Measurements from ENCODE around the gene NDUFA12.
A peak's percentile ranks its signal among the peaks of the same experiment; 100 is the strongest.
"Not testable (repeated sequence)": the region's sequence is repeated elsewhere in the genome, so short reads cannot be mapped to it uniquely, and the experiment has no call there.

NDUFA12 gene

DNA sequence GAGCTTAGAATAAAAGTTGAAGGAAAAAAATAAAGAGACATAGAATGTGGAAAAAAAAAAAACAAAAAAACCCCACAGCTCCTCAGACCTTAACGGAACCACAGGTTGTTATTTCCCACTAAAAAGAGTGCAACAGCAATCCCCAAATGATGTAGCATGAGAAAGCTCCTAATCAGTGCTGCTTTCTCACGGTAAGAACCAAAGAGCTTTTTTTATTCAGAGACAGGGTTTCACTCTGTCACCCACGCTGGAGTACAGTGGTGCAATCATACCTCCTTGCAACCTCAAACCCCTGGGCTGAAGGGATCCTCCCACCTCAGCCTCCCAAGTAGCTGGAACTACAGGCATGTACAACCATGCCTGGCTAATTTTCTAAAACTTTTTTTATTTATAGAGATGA, 13.3 kb downstream of the NDUFA12 start:
- H3K9me3 Mint-ChIP-seq: no peaks in the 10 kb centered on the region
- H3K27ac Mint-ChIP-seq: peak overlapping the region in 1 of 2 donors; percentile 91
- ATAC-seq: peak; percentile 56
- H3K4me1 Mint-ChIP-seq: peaks cover 38% of the 10 kb centered on the region
- DNase-seq: no peak
- H3K4me3 Mint-ChIP-seq: peak overlapping the region in 1 of 2 donors; percentile 8
- no peaks in the 10 kb centered on the region for H3K27me3 Mint-ChIP-seq

DNA sequence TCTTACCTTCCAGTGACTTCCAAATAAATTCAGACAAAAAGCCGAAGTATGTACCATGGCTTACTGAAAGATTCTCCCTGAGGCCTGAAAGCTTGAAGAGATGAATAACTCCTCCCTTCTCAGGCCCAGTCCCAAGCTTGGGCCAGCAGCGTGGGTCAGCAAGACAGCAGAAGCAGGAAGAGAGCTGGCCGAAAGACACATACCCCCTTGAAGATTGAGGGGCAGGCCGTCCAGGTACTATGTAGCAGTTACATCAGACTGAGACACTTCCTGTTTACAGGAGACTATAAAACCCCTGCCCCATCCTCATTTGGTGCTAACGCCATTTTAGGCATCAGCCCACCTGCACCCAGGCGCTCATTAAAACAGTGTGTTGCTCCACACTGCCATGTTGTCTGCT, 15.0 kb downstream of the NDUFA12 start:
- Mint-ChIP-seq H3K4me3 (peak overlapping the region in 1 of 2 donors; percentile 28), H3K27ac (peak overlapping the region in 1 of 2 donors; percentile 77), H3K9me3 (no peaks in the 10 kb centered on the region), H3K4me1 (peaks cover 44% of the 10 kb centered on the region), H3K27me3 (no peaks in the 10 kb centered on the region)
- ATAC-seq (peak; percentile 33), DNase-seq (peak; percentile 15 to 19)

GRCh38 chr12:94987801-94988200, 15.7 kb downstream of the NDUFA12 start:
- peak overlapping the region; percentile 20 to 30 for H3K4me3 Mint-ChIP-seq
- no peaks in the 10 kb centered on the region for H3K27me3 Mint-ChIP-seq

DNA sequence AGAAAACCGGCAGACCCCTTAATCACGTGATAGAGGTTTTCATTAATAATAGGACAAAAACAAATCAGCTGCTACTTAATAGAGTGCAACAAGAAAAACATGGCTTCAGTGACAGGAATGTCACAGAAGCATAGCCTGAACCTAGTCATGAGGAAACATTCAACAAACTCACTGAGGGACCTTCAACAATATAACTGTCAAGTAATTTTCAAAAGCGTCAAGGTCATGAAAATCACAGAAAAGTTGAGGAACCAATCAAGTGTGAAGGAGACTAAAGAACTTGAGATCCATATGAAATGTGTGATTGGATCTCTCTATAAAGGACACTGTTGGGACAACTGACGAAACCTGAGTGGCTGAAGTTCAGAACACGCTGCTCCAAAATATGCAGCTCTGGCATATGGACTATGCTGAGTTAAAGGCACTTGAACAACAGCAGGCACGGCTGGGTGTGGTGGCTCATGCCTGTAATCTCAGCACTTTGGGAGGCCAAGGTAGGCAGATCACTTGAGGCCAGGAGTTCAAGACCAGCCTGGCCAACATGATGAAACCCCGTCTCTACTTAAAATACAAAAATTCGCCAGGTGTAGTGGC, 16.3 kb downstream of the NDUFA12 start:
- Mint-ChIP-seq H3K27me3 (no peaks in the 10 kb centered on the region), H3K4me1 (peaks cover 44% of the 10 kb centered on the region), H3K9me3 (no peaks in the 10 kb centered on the region), H3K4me3 (peak overlapping the region; percentile 12 to 20), H3K27ac (peak overlapping the region in 1 of 2 donors; percentile 15)
- ATAC-seq: peak; percentile 14
- DNase-seq: no peak

More at GRCh38 chr12:94987801-94988200, 15.7 kb downstream of the NDUFA12 start:
- H3K9me3 Mint-ChIP-seq: no peaks in the 10 kb centered on the region
- H3K4me1 Mint-ChIP-seq: peaks cover 44% of the 10 kb centered on the region
- DNase-seq (no peak), ATAC-seq (peak; percentile 54)
- peak overlapping the region in 1 of 2 donors; percentile 66 for H3K27ac Mint-ChIP-seq

DNA sequence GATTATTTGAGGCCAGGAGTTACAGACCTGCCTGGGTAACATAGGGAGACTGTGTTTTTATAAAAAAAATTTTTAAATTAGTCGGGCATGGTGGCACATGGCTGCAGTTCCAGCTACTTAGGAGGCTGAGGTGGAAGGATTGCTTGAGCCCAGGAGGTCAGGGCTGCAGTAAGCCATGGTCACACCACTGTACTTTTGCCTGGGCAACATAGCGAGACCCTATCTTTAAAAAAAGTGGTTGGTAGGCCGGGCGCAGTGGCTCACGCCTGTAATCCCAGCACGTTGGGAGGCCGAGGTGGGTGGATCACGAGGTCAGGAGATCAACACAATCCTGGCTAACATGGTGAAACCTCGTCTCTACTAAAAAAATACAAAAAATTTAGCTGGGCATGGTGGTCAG, 18.4 kb downstream of the NDUFA12 start:
- H3K27ac Mint-ChIP-seq: peak overlapping the region in 1 of 2 donors; percentile 47

GRCh38 chr12:94983321-94983720, 20.2 kb downstream of the NDUFA12 start:
- Mint-ChIP-seq H3K9me3 (no peaks in the 10 kb centered on the region), H3K27ac (no peak overlapping the region), H3K27me3 (no peaks in the 10 kb centered on the region), H3K4me3 (no peak overlapping the region), H3K4me1 (peaks cover 32% of the 10 kb centered on the region)
- DNase-seq (no peak), ATAC-seq (no peak)

More for the DNA sequence above, 18.4 kb downstream of the NDUFA12 start:
- DNase-seq, H3K4me3 Mint-ChIP-seq, H3K27me3 Mint-ChIP-seq, H3K9me3 Mint-ChIP-seq, ATAC-seq: not testable (repeated sequence)
- peaks cover 47% of the 10 kb centered on the region for H3K4me1 Mint-ChIP-seq

- Mint-ChIP-seq H3K27me3 (no peaks in the 10 kb centered on the region), H3K4me1 (peaks cover 24% of the 10 kb centered on the region), H3K4me3 (no peak overlapping the region), H3K9me3 (no peaks in the 10 kb centered on the region), H3K27ac (peak overlapping the region; percentile 43 to 53)
- DNase-seq: no peak
- ATAC-seq: no peak
These were observed 21.0 kb downstream of the NDUFA12 start for GRCh38 chr12:94982456-94982855.

DNA sequence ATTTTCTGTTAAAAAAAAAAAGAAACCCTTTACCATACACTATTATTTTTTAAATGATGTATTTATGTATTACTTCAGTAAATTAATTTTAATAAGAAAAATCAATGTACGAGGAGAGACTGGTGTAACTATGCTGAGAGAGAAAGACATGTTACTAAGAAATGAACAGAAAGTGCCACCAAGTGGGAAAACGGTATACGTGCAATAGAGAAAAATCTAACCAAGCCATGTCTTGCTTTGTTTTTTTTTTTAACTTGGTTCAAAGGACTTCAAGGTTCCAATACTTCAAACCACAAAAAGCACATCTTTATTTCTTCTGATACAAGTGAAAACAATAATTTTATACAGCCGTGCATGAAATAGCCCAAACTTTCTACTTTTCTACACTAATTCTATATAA, 22.9 kb downstream of the NDUFA12 start:
- no peaks in the 10 kb centered on the region for H3K9me3 Mint-ChIP-seq
- no peak overlapping the region for H3K27ac Mint-ChIP-seq
- H3K4me3 Mint-ChIP-seq: no peak overlapping the region
- no peaks in the 10 kb centered on the region for H3K27me3 Mint-ChIP-seq
- DNase-seq (no peak), ATAC-seq (no peak)
- peaks cover 16% of the 10 kb centered on the region for H3K4me1 Mint-ChIP-seq

DNA sequence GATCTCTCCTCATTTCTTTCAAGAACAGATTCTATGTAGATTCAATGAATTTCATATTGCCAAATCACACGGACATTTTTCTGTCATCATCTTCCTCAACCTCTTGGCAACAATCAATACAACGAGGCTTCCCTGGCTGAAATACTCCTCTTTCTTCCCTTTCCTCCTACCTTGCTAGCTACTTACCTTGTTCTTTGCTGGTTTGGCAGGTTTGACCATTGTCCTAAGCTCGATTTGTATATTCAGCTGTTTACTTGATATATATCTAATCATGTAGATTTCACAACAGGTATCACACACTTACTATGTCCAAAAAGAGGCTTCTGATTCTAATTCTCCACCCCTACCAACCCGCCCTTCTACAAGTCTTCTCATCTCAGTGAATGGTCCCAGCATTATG, 23.6 kb downstream of the NDUFA12 start:
- no peaks in the 10 kb centered on the region for H3K9me3 Mint-ChIP-seq
- no peak overlapping the region for H3K27ac Mint-ChIP-seq
- no peak overlapping the region for H3K4me3 Mint-ChIP-seq
- ATAC-seq (no peak), DNase-seq (no peak)
- H3K4me1 Mint-ChIP-seq: peaks cover 16% of the 10 kb centered on the region
- H3K27me3 Mint-ChIP-seq: no peaks in the 10 kb centered on the region

- H3K4me3 Mint-ChIP-seq: no peak overlapping the region
- no peak for ATAC-seq
- peaks cover 11% of the 10 kb centered on the region for H3K4me1 Mint-ChIP-seq
- H3K27ac Mint-ChIP-seq: no peak overlapping the region
- H3K27me3 Mint-ChIP-seq: no peaks in the 10 kb centered on the region
- H3K9me3 Mint-ChIP-seq: no peaks in the 10 kb centered on the region
- no peak for DNase-seq
These were observed 25.6 kb downstream of the NDUFA12 start for GRCh38 chr12:94977766-94978468.

DNA sequence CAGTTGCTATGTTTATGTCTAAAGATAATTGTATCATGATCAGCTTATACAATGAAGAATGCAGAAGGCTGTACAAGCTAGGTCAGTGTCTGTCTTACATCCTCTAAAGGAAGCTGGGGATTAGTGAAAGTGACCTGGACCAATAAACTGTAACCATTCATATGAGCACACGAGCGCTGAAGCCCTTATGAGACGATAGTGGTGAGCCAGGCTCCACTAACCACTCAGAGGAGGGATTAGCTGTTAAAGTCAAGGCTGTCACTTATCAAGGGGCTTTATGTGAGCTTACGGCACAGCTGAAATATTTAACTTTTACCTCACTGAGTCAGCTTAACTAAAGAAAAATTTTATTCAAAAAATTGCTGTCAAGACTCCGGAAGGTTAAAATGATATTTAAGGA, 30.3 kb downstream of the NDUFA12 start:
- Mint-ChIP-seq H3K4me3 (no peak overlapping the region), H3K27me3 (no peaks in the 10 kb centered on the region), H3K9me3 (no peaks in the 10 kb centered on the region), H3K4me1 (peaks cover 6% of the 10 kb centered on the region), H3K27ac (no peak overlapping the region)
- DNase-seq: no peak
- ATAC-seq: no peak

- Mint-ChIP-seq H3K4me1 (peaks cover 6% of the 10 kb centered on the region), H3K9me3 (no peaks in the 10 kb centered on the region), H3K27me3 (no peaks in the 10 kb centered on the region), H3K4me3 (no peak overlapping the region), H3K27ac (peak overlapping the region in 1 of 2 donors; percentile 55)
- ATAC-seq (no peak), DNase-seq (no peak)
These were observed 30.7 kb downstream of the NDUFA12 start for GRCh38 chr12:94972795-94973194.

DNA sequence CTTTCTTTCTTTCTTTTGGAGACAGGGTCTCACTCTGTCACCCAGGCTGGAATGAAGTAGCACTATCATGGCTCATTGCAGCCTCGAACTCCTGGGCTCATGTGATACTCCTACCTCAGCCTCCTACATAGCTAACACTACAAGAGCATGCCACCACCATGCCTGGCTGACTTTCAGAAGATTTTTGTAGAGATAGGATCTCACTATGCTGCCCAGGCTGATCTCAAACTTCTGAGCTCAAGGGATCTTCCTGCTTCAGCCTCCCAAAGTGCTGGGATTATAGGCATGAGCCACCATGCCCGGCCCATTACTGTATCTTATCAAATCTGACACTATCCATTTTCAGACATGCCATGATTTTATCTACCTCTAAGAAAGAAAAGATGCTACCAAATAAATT, 31.6 kb downstream of the NDUFA12 start:
- peaks cover 6% of the 10 kb centered on the region for H3K4me1 Mint-ChIP-seq
- H3K27ac Mint-ChIP-seq: no peak overlapping the region
- no peaks in the 10 kb centered on the region for H3K9me3 Mint-ChIP-seq
- no peak overlapping the region for H3K4me3 Mint-ChIP-seq
- no peak for DNase-seq
- no peaks in the 10 kb centered on the region for H3K27me3 Mint-ChIP-seq
- ATAC-seq: no peak

DNA sequence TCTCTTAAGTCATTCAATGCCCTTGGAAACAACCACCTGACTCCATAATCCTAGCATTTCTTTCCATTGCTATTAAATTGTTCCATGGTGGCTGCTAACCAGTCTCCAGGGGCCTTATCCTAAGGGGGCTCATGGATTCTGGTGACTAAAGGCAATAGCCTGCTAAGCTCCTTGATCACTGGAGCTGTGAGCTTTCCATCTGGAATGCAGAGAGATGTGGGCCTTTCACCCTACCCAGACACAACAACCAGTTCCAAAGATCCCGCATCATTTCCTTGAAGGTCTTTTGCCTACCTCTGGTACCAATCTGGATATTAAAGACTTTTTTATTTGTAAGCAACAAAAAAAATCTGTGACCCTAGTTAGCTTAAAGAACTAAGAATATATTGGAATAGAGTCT, 32.9 kb downstream of the NDUFA12 start:
- Mint-ChIP-seq H3K9me3 (no peaks in the 10 kb centered on the region), H3K4me3 (no peak overlapping the region), H3K4me1 (peaks cover 6% of the 10 kb centered on the region), H3K27ac (no peak overlapping the region), H3K27me3 (no peaks in the 10 kb centered on the region)
- ATAC-seq: no peak
- DNase-seq: no peak

DNA sequence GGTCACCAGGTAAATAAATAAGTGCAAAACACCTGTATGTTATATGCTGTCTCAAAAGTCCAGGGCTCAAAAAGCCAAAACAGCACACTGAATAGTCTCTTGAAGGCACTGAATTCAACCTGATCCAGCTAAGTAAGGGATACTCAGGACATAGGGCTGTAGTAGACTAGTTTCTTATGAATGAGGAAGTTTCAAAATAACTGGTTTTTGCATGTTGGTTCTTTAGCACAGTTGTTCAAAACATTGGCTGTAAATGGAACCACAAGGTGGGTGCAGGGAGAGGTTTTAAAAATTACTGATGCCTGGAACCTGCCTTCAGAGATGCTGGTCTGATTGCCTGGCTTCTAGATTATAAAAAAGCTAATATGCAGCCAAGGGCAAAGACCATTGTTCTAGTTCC, 34.1 kb downstream of the NDUFA12 start:
- Mint-ChIP-seq H3K9me3 (no peaks in the 10 kb centered on the region), H3K4me1 (peaks cover 6% of the 10 kb centered on the region), H3K4me3 (no peak overlapping the region), H3K27me3 (no peaks in the 10 kb centered on the region), H3K27ac (no peak overlapping the region)
- DNase-seq: no peak
- no peak for ATAC-seq

- DNase-seq: no peak
- no peaks in the 10 kb centered on the region for H3K4me1 Mint-ChIP-seq
- H3K27me3 Mint-ChIP-seq: no peaks in the 10 kb centered on the region
- no peak for ATAC-seq
- H3K9me3 Mint-ChIP-seq: no peaks in the 10 kb centered on the region
- no peak overlapping the region for H3K4me3 Mint-ChIP-seq
- no peak overlapping the region for H3K27ac Mint-ChIP-seq
These were observed 37.4 kb downstream of the NDUFA12 start for GRCh38 chr12:94965982-94966630.
